ENCODE results near the gene AGBL4.

Gene AGBL4

GRCh38 chr1:49183489-49183888 lies 840.3 kb downstream of the AGBL4 start:
- DNase-seq (ENCODE audit: low spot score) = no peak

GRCh38 chr1:49181033-49181432 lies 842.7 kb downstream of the AGBL4 start:
- no peak for DNase-seq (ENCODE audit: low spot score)

- no peak for DNase-seq (ENCODE audit: low spot score)
These were observed 851.7 kb downstream of the AGBL4 start for GRCh38 chr1:49171941-49172593.

- no peak for DNase-seq (ENCODE audit: low spot score)
These were observed 857.7 kb downstream of the AGBL4 start for GRCh38 chr1:49166031-49166430.

- DNase-seq (ENCODE audit: low spot score) = no peak
These were observed 860.7 kb downstream of the AGBL4 start for GRCh38 chr1:49163031-49163430.

GRCh38 chr1:49160677-49161076 lies 863.1 kb downstream of the AGBL4 start:
- DNase-seq (ENCODE audit: low spot score) = no peak

GRCh38 chr1:49136738-49137251 lies 887.0 kb downstream of the AGBL4 start:
- no peak for DNase-seq (ENCODE audit: low spot score)

- DNase-seq (ENCODE audit: low spot score) = no peak
These were observed 898.0 kb downstream of the AGBL4 start for GRCh38 chr1:49125746-49126145.

GRCh38 chr1:49111931-49112330 lies 911.8 kb downstream of the AGBL4 start:
- no peak for DNase-seq (ENCODE audit: low spot score)

- DNase-seq (ENCODE audit: low spot score) = no peak
These were observed 917.3 kb downstream of the AGBL4 start for GRCh38 chr1:49106445-49106844.

- no peak for DNase-seq (ENCODE audit: low spot score)
These were observed 919.2 kb downstream of the AGBL4 start for GRCh38 chr1:49104575-49104974.

GRCh38 chr1:49102752-49103151 lies 921.0 kb downstream of the AGBL4 start:
- no peak for DNase-seq (ENCODE audit: low spot score)

- DNase-seq (ENCODE audit: low spot score) = no peak
These were observed 924.9 kb downstream of the AGBL4 start for GRCh38 chr1:49098866-49099265.

- no peak for DNase-seq (ENCODE audit: low spot score)
These were observed 937.4 kb downstream of the AGBL4 start for GRCh38 chr1:49086327-49086726.

GRCh38 chr1:49085079-49085478 lies 938.7 kb downstream of the AGBL4 start:
- no peak for DNase-seq (ENCODE audit: low spot score)

- no peak for DNase-seq (ENCODE audit: low spot score)
These were observed 963.0 kb downstream of the AGBL4 start for GRCh38 chr1:49060766-49061165.

GRCh38 chr1:49059087-49059486 lies 964.7 kb downstream of the AGBL4 start:
- no peak for DNase-seq (ENCODE audit: low spot score)

GRCh38 chr1:49052102-49052501 lies 971.7 kb downstream of the AGBL4 start:
- DNase-seq (ENCODE audit: low spot score) = no peak

GRCh38 chr1:49051647-49052046 lies 972.1 kb downstream of the AGBL4 start:
- DNase-seq (ENCODE audit: low spot score) = no peak

GRCh38 chr1:49050041-49050440 lies 973.7 kb downstream of the AGBL4 start:
- no peak for DNase-seq (ENCODE audit: low spot score)

GRCh38 chr1:49048188-49048587 lies 975.6 kb downstream of the AGBL4 start:
- DNase-seq (ENCODE audit: low spot score) = no peak

- DNase-seq (ENCODE audit: low spot score) = no peak
These were observed 977.4 kb downstream of the AGBL4 start for GRCh38 chr1:49046305-49046704.

GRCh38 chr1:49045371-49045770 lies 978.4 kb downstream of the AGBL4 start:
- DNase-seq (ENCODE audit: low spot score) = no peak

GRCh38 chr1:49036700-49037099 lies 987.1 kb downstream of the AGBL4 start:
- DNase-seq (ENCODE audit: low spot score) = no peak

Measured in LoVo (cell line).